Activated CD8-positive, alpha-beta memory T cell treated with anti-CD3 and anti-CD28 coated beads, Interleukin-2, amount 50 U/mL, for 1 hour (primary cell): ENCODE results near the gene IRF1.

Experiments used
- DNase-seq: peaks from one replicate; pipeline ENCODE4 v3.0.0-alpha.2; 2020; ENCODE audit errors: extremely low read depth

The IRF1 gene

GRCh38 chr5:132461569-132462070, 29.0 kb downstream of the IRF1 start:
- DNase-seq, result no peak

DNA sequence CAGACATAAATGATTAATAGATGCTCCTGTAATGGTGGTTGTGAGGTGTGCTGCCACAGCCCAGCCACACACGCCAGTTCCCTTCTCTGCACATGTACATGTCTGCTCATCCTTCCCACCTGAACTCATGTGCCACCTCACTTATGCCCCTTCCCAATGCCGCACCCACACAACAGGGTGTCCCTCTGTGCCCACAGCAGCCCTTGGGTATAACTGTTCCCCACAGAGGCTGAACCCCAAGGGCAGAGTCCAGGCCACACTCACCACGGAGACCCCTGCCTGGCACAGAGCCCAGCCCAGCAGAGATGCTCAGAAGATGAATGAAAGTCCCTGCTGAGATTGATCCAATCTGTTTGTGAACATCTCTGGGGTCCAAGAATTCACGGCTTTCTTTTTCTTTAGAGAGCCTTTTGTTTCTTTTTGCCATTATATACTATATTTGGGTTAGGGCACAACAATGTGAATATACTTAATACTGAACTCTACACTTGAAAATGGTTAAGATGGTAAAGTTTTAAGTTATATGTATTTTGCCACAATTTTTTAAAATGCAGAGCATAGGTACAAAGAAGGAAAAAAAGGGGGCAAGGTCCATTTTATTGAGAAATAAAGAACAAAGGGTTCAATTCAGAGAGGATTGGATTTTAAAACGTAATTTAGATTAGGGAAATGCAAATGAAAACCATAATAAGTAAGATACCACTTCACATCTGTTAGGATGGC, 29.6 kb downstream of the IRF1 start:
- DNase-seq, result no peak

DNA sequence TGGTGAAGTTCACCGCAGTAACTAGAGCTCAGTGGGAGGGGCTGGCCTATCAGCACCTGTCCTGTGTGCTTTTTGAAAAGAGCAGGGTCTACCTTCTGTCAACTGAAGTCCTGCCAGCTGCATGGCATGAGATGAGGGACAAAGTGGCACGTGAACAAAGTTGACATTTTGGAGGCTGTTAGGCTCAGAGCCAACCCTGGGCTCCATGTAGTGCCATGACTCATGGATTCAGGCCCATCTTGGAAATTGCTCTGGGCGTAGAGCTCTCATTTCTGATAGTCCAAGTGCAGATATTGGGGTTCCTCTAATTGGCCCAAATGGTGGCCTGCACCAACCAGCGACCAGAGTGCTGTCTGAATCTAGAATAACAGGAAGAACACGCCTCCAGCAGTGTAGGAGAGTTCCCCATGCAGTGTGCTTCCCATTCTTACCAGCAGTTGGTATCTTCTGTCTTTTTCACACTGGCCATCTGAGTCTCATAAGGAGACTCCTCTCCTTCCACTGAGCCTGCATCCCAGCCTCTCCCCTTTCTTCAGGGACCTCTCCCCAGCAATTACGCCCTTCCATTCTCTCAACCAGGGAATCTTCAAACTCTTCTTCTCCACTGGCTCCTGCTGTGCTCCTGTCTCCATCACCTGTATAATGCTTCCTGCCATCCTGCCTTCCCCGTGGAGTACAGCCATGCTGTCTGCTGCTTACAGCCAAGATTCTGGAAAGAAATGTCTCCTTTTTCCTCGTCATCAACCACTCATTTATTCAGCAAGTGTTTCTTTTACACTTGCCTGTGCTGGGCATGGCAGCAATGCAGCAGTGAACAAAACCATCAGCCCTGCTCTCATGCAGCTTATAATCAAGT, 30.4 kb downstream of the IRF1 start:
- DNase-seq, result no peak

GRCh38 chr5:132459031-132459982, 31.3 kb downstream of the IRF1 start:
- DNase-seq, result no peak

DNA sequence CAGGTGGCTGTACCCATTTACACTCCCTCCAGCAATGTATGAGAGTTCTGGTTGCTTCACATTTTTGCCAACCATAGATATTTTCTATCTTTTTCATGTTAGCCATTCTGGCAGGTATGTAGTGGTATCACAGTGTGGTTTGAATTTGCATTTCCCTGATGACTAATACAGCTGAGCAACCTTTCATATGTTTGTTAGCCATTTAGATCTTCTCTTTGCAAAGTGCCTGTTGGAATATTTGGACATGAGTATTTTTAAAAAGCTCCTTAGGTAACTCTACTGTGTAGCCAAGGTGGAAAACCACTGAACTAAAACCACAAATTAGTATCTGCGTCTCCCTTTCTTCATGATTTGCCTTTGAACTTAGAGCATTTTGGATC, 31.9 kb downstream of the IRF1 start:
- no peak for DNase-seq

DNA sequence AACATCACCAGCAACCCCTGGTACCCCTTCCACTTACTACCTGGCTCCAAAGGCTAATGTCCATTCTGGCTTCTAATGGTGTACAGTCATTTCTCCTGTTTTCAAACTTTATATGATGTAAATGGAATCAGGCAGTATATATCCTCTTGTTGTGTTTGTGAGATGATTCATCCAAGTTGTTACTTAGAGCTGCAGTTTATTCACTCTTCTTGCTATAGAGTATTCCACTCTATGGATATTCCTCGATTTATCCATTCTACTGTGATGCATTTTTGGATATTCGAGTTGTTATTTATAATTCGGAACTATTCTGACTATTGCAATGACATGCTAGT, 32.4 kb downstream of the IRF1 start:
- no peak for DNase-seq

- DNase-seq, result no peak
Observed at GRCh38 chr5:132457371-132458225, 33.0 kb downstream of the IRF1 start.

DNA sequence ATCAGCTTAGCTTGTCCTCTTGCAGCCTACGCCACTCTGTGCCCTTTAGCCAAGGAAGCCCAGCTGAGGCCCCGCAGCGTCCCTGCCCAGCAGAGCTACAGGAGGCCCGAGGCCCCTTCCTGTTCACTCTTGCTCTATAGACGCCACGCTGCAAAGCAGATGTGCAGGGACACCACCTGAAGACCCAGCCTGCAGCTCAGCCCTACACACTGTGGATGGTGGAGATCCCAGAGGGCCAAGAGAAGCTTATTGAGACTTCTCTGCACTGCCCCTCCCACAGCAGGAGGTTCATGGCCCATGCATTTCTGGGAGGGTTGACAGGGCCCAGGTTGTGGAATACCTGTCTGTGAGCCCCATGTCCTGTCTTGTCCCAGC, 33.6 kb downstream of the IRF1 start:
- no peak for DNase-seq

GRCh38 chr5:132456296-132456986, 34.1 kb downstream of the IRF1 start:
- DNase-seq, result peak; percentile 55

DNA sequence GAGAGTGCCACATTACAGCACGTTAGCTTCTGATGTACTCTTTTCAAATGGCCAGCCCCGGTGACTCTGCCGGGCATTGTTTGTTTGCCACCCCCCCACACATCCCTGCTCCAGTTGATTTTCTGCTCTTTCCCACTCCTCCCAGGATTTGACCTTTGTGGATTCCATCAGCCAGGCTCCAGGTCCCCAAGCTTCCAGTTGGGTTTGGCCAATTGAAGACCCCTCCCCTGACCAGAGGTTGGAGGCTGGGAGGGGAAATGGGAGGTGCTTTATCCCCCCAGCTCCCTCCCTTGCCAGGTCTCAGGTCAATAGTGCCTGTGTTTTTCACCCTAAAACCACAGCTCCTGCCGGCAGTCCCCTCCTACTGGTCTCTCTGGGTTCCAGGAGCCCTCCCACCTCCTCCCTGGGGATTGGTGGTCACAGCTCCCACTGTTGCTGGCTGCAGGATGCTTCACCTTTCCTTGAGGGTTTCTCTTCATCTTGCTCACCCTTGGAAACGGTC, 34.9 kb downstream of the IRF1 start:
- no peak for DNase-seq

DNA sequence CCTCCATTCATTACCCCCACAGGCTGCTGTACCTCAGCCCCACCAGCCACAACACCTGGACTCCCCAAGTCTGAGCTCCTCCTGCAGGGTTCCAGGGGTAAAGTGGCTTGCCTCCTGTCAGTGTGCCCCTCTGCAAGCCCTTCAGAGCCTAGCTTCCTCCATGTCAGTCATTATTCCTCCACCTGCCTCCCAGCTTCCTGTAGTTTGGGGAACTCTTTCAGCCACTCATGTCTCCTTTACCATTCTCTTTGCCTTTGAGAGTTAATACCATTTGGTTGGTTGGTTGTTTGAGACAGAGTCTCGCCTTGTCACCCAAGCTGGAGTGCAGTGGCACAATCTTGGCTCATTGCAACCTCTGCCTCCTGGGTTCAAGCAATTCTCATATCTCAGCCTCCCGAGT, 36.2 kb downstream of the IRF1 start:
- no peak for DNase-seq

DNA sequence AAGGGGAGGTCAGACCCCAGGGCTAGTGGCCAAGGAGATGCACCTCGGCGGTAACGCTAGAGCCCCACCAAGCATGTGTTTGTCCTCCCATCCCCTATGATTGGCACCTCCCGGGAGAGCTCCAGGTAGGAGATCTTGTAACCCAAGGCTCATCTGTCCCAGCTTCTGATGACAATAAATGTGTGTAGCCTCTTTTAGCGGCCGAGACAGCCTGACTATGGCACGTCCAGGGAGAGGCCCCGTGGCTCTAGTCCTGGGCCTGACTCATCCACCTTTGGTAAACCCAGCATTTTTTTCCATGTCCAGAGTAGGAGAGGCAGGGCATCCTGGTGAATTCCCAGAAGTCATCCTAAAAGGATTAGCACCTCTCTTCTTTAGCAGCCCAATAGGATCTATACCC, 39.2 kb downstream of the IRF1 start:
- no peak for DNase-seq

- no peak for DNase-seq
Observed at GRCh38 chr5:132449060-132449459, 41.5 kb downstream of the IRF1 start.

DNA sequence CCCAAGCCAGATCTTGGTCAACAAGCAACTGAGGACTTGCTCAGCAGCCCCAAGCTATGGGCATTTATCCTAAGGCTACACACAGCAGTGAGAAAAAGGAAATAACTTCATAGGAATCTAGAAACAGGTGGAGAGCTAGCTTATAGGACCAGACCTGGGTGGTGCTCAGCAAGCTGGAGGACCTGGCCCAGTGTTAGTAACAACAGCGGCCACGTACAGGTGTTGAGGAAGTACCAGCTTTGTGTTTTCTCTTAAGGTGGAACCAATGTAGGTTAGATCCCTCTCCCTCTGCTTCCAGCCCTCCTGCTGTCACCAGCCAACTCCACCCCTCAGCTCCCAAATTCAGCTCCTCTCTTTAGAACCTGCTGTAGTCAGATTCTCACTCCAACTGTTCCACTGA, 43.4 kb downstream of the IRF1 start:
- DNase-seq, result no peak

- no peak for DNase-seq
Observed at GRCh38 chr5:132446621-132447020, 44.0 kb downstream of the IRF1 start.

DNA sequence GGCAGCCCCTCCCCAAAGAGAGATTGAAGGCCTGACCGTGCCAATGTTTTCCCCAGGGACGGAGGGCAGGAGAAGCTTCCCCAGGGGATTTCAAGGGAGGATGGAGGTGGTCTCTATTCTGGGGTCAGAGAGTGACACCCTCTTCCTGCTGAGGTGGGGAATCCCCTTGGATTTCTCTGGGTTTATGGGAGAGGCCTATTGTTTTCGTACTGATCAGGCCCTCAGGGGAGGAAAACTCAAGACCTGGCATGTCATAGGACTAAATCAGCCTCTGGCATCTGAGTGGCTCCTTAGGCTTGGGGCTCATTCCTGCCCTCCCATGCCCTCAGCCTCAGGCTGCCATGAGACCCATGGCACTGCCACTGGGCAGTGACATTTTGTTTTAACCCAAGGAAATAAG, 44.6 kb downstream of the IRF1 start:
- DNase-seq, result no peak

GRCh38 chr5:132445640-132445923, 45.0 kb downstream of the IRF1 start:
- DNase-seq, result no peak

- no peak for DNase-seq
Observed at GRCh38 chr5:132444841-132445639, 45.5 kb downstream of the IRF1 start.

- DNase-seq, result no peak
Observed at GRCh38 chr5:132444061-132444460, 46.5 kb downstream of the IRF1 start.
